GM12878 (cell line): Measurements from ENCODE around the gene PTPRM. TPM values are rescaled to one million over a fixed set of nuclear protein-coding genes. Genes with fewer than 3 reads are reported as not detected.

Experiments
- ATAC-seq: fragments of 200-7000 bp; cut with Tn5 transposase; 3 replicates; pipeline ENCODE4 v1.9.1; 2020; ENCODE audit warnings: mild to moderate bottlenecking, moderate library complexity
- BruUV-seq: library from RNA; stranded (reverse); fragments of 400-500 nt; replicated peaks from 2 replicates; lab custom pipeline; 2021; lab: Mats Ljungman, UMichigan
- CTCF ChIA-PET: fragments of 300-600 bp; sonication (Branson Sonifier 250); formaldehyde crosslinking; extraction: SDS; loops from one replicate; lab custom pipeline; 2021; ENCODE audit warnings: inconsistent platforms; lab: Yijun Ruan, JAX
- POLR2A ChIA-PET: fragments of 350-600 bp; formaldehyde crosslinking; extraction: SDS; loops from one replicate; lab custom pipeline; 2021; ENCODE audit warnings: inconsistent platforms; lab: Charles Lee
- RAD21 ChIA-PET: fragments of 300-600 bp; sonication (Branson Sonifier 250); formaldehyde crosslinking; loops from one replicate; lab custom pipeline; 2023; ENCODE audit warnings: antibody characterized with exemption; ENCODE audit not compliant: unreplicated experiment; lab: Charles Lee
- SMC1A ChIA-PET: fragments of 300-600 bp; sonication (Branson Sonifier 250); formaldehyde crosslinking; loops from one replicate; lab custom pipeline; 2023; ENCODE audit not compliant: unreplicated experiment, uncharacterized antibody; lab: Charles Lee
- DNase-seq: peaks from one replicate; pipeline ENCODE4 v3.0.0-alpha.2; 2011; ENCODE audit warnings: low read depth, low spot score
- FAIRE-seq: peaks from 3 replicates; lab custom pipeline; 2011; peaks lifted over from hg19 to GRCh38; lab: Jason Lieb, UNC
- H2AFZ ChIP-seq: 2 replicates; pipeline ENCODE4 v1.6.0; 2011; ENCODE audit warnings: low read depth, low read length, control low read depth; ENCODE audit not compliant: control insufficient read depth
- H3K27ac ChIP-seq: 2 replicates; pipeline ENCODE4 v1.5.1; 2011; ENCODE audit warnings: control low read depth; ENCODE audit not compliant: control insufficient read depth, insufficient read depth
- H3K27me3 ChIP-seq, 2 experiments: replicated peaks in 1 of 2; 2 replicates each; pipeline versions ENCODE4 v1.6.0 to v1.6.1; 2011; ENCODE audit warnings: low read length in 1 of 2; ENCODE audit not compliant: control insufficient read depth in 2 of 2, insufficient read depth in 2 of 2
- H3K36me3 ChIP-seq, 2 experiments: 2 replicates each; pipeline ENCODE4 v1.5.1; 2011; ENCODE audit warnings: low read length in 1 of 2; ENCODE audit not compliant: control insufficient read depth in 2 of 2, insufficient read depth in 2 of 2
- H3K4me1 ChIP-seq: 2 replicates; pipeline ENCODE4 v1.6.1; 2011; ENCODE audit warnings: mild to moderate bottlenecking, low read length, moderate library complexity, mixed read lengths; ENCODE audit not compliant: control insufficient read depth, insufficient read depth
- H3K4me2 ChIP-seq: 2 replicates; pipeline ENCODE4 v1.6.0; 2011; ENCODE audit warnings: control low read depth; ENCODE audit not compliant: control insufficient read depth, insufficient read depth
- H3K4me3 ChIP-seq: fragments of 200-600 bp; sonication (generic); 2 replicates; pipeline ENCODE4 v1.5.1; 2016
- H3K79me2 ChIP-seq: 2 replicates; pipeline ENCODE4 v1.6.0; 2011; ENCODE audit warnings: low read length; ENCODE audit not compliant: control insufficient read depth, insufficient read depth
- H3K9ac ChIP-seq: 2 replicates; pipeline ENCODE4 v1.8.0; 2011; ENCODE audit warnings: low read length, control low read depth, mixed read lengths; ENCODE audit not compliant: control insufficient read depth, insufficient read depth
- H3K9me3 ChIP-seq: replicated peaks from 3 replicates; pipeline ENCODE4 v1.5.1; 2011; ENCODE audit warnings: mild to moderate bottlenecking, low read length; ENCODE audit not compliant: control insufficient read depth, insufficient read depth
- H4K20me1 ChIP-seq: 2 replicates; pipeline ENCODE4 v1.6.0; 2011; ENCODE audit not compliant: control insufficient read depth, insufficient read depth
- CHD1 ChIP-seq: IDR thresholded peaks from 2 replicates; pipeline ENCODE4 v1.6.1; 2012; ENCODE audit warnings: low read depth, low read length, improper control_type of control experiment
- EED ChIP-seq: sonication (generic); IDR thresholded peaks from 2 replicates; pipeline ENCODE4 v1.6.1; 2016; ENCODE audit warnings: antibody characterized with exemption, low read depth
- KLF5 ChIP-seq: fragments of 450-650 bp; IDR thresholded peaks from 2 replicates; pipeline ENCODE4 v1.6.1; 2014; ENCODE audit warnings: mild to moderate bottlenecking; ENCODE audit not compliant: partially characterized antibody
- PRDM15 ChIP-seq: fragments of 450-650 bp; formaldehyde crosslinking; IDR thresholded peaks from 2 replicates; pipeline ENCODE4 v1.4.0; 2020; ENCODE audit warnings: mild to moderate bottlenecking, moderate library complexity
- SKIL ChIP-seq: fragments of 450-650 bp; IDR thresholded peaks from 2 replicates; pipeline ENCODE4 v1.6.1; 2017; ENCODE audit warnings: mild to moderate bottlenecking, low read depth, inconsistent platforms; ENCODE audit not compliant: poor library complexity, severe bottlenecking
- SPI1 ChIP-seq: IDR thresholded peaks from 2 replicates; pipeline ENCODE4 v1.6.1; 2011; ENCODE audit warnings: low read depth, mild to moderate bottlenecking, low read length, moderate library complexity, borderline replicate concordance; ENCODE audit not compliant: insufficient read depth
- SREBF1 ChIP-seq: IDR thresholded peaks from 2 replicates; pipeline ENCODE4 v1.6.1; 2012; ENCODE audit warnings: mild to moderate bottlenecking, low read length
- USF1 ChIP-seq: IDR thresholded peaks from 2 replicates; pipeline ENCODE4 v1.6.1; 2011; ENCODE audit warnings: borderline replicate concordance, low read depth, mild to moderate bottlenecking, moderate library complexity, mixed read lengths, low read length; ENCODE audit not compliant: insufficient read depth; ENCODE audit errors: extremely low read length
- ZBTB33 ChIP-seq: fragments of 450-650 bp; IDR thresholded peaks from 2 replicates; pipeline ENCODE4 v1.6.1; 2017; ENCODE audit warnings: mild to moderate bottlenecking
- WGBS: methylation state at CpG from one replicate; pipeline ENCODE4 v1.1.6; 2016; ENCODE audit warnings: low lambda C conversion rate; ENCODE audit not compliant: insufficient replicate concordance, insufficient coverage; ENCODE audit errors: missing lambda C conversion rate; 5-methylcytosine and 5-hydroxymethylcytosine counted together
- in situ Hi-C: fragments of 300-500 bp; cut with MboI; formaldehyde crosslinking; loops from 9 replicates; pipeline ENCODE4 v1.14.3; 2018; ENCODE audit warnings: mixed read lengths
- intact Hi-C: fragments of 100-400 bp; cut with micrococcal nuclease; formaldehyde crosslinking; loops from one replicate; pipeline ENCODE4 v1.14.2; 2022; ENCODE audit not compliant: unreplicated experiment
- polyA plus RNA-seq, 11 experiments: library from polyadenylated mRNA; depleted of rRNA in 4 of 11; unstranded in 6 of 11; stranded (reverse) in 5 of 11; fragments of >200 nt; fragmentation: Nextera tagmentation in 4 of 11; fragmentation: Illumina TruSeq in 1 of 11; extraction: Ambion mirVana in 4 of 11; extraction: Trizol in 1 of 11; gene quantifications; 1 replicate in 1 of 11; 2 replicates in 10 of 11; pipeline versions ENCODE4 v1.2.1 to v1.2.3, GENCODE V29; 2011 to 2016; ENCODE audit warnings: inconsistent platforms in 2 of 11, missing spikeins in 2 of 11, low read depth in 1 of 11
- total RNA-seq, 4 experiments: library from RNA; depleted of rRNA in 3 of 4; stranded (reverse); fragments of >200 nt in 3 of 4; fragmentation: Illumina TruSeq in 1 of 4; extraction: Trizol in 1 of 4; gene quantifications; 2 replicates each; pipeline versions ENCODE4 v1.2.1 to v1.2.3, GENCODE V29; 2013 to 2021

PTPRM gene
- total and polyA plus RNA-seq, 10 of the 15 experiments (the other 5 are each of a cell fraction or from before 2014, with no cell fraction given) = 0.07 to 22.6 (median 0.60) TPM

- 3% methylated on average over 2 of the region's 2 CpGs for WGBS
- Histone ChIP-seq H3K4me3 (no peak overlapping the region), H4K20me1 (no peaks in the 10 kb centered on the region), H3K4me1 (no peaks in the 10 kb centered on the region), H3K9ac (no peak overlapping the region), H3K4me2 (no peak overlapping the region), H3K9me3 (no peaks in the 10 kb centered on the region), H3K79me2 (no peaks in the 10 kb centered on the region), H2AFZ (no peak overlapping the region), H3K27ac (no peak overlapping the region), H3K36me3 (no peaks in the 10 kb centered on the region), H3K27me3 (no peaks in the 10 kb centered on the region)
- ChIA-PET RAD21 (no interaction called here), SMC1A (no interaction called here), CTCF (no interaction called here), POLR2A (no interaction called here)
- DNase-seq = no peak
- TF ChIP-seq SREBF1 (no peak), USF1 (no peak), EED (no peak), SKIL (no peak), PRDM15 (CRISPR knock-in tag) (no peak), KLF5 (no peak), ZBTB33 (no peak), CHD1 (no peak), SPI1 (no peak)
- intact Hi-C loops (no loop called here), in situ Hi-C loops (loop anchor here (10.0 kb wide), 1 partner anchor 60 kb away; no protein-coding TSS in a partner anchor)
- FAIRE-seq = no peak
- BruUV-seq = no TSS peak
- ATAC-seq = no peak
These were observed 197.3 kb downstream of the PTPRM start for GRCh38 chr18:7764405-7764804.
